B cell (primary cell): ENCODE results near the gene UBE2M. TPM values are rescaled to one million over a fixed set of nuclear protein-coding genes. Genes with fewer than 3 reads are reported as not detected.
A peak's percentile ranks its signal among the peaks of the same experiment; 100 is the strongest.

Source experiments
- ATAC-seq: fragments of 200-7000 bp; cut with Tn5 transposase; one replicate; pipeline ENCODE4 v1.10.0; 2021; ENCODE audit warnings: low read depth, mild to moderate bottlenecking, moderate number of reproducible peaks, moderate library complexity
- CTCF ChIA-PET: fragments of 350-600 bp; sonication (Branson Sonifier 250); formaldehyde crosslinking; loops from one replicate; lab custom pipeline; 2021; ENCODE audit warnings: antibody characterized with exemption, inconsistent platforms; lab: Charles Lee
- POLR2A ChIA-PET: fragments of 350-600 bp; sonication (Branson Sonifier 250); formaldehyde crosslinking; loops from one replicate; lab custom pipeline; 2021; ENCODE audit warnings: antibody characterized with exemption; lab: Charles Lee
- DNase-seq: peaks from one replicate; pipeline ENCODE4 v3.0.0; 2013
- H2AFZ ChIP-seq: 2 replicates; pipeline ENCODE4 v1.6.1; 2012; ENCODE audit warnings: mild to moderate bottlenecking, low read depth, low read length; ENCODE audit not compliant: insufficient read depth, poor library complexity, severe bottlenecking
- H3K27ac ChIP-seq, 2 donors: 1 replicate in 1 of 2; 2 replicates in 1 of 2; pipeline ENCODE4 v1.5.1; 2012 to 2013; ENCODE audit warnings: low read length in 2 of 2, mild to moderate bottlenecking in 2 of 2, moderate library complexity in 1 of 2
- H3K27me3 ChIP-seq, 4 experiments: fragments of 200-600 bp in 1 of 4; sonication (generic) in 1 of 4; replicated peaks in 1 of 4; 1 replicate in 2 of 4; 2 replicates in 2 of 4; pipeline versions ENCODE4 v1.6.1 to v1.7.0; 2013 to 2016; ENCODE audit warnings: low read length in 3 of 4, mild to moderate bottlenecking in 2 of 4, mixed read lengths in 1 of 4, moderate library complexity in 1 of 4; ENCODE audit not compliant: insufficient read depth in 4 of 4, control insufficient read depth in 3 of 4; ENCODE audit errors: control extremely low read depth in 1 of 4
- H3K36me3 ChIP-seq, 2 experiments: replicated peaks in 1 of 2; 1 replicate in 1 of 2; 2 replicates in 1 of 2; pipeline versions ENCODE4 v1.6.1 to v1.7.1; 2013; ENCODE audit warnings: low read length in 1 of 2; ENCODE audit not compliant: insufficient read depth in 2 of 2, control insufficient read depth in 1 of 2; ENCODE audit errors: control extremely low read depth in 1 of 2, extremely low read depth in 1 of 2
- H3K4me1 ChIP-seq, 2 donors: fragments of 200-600 bp in 1 of 2; sonication (generic) in 1 of 2; 1 replicate in 1 of 2; 2 replicates in 1 of 2; pipeline versions ENCODE4 v1.5.1 to v1.6.1; 2013 to 2017; ENCODE audit warnings: low read length in 2 of 2; ENCODE audit not compliant: control insufficient read depth in 2 of 2, insufficient read depth in 2 of 2
- H3K4me2 ChIP-seq: replicated peaks from 2 replicates; pipeline ENCODE3; 2012; ENCODE audit warnings: mild to moderate bottlenecking, low read depth, low read length; ENCODE audit not compliant: poor library complexity, severe bottlenecking
- H3K4me3 ChIP-seq, 5 experiments: fragments of 200-600 bp in 1 of 5; sonication (generic) in 1 of 5; 1 replicate in 3 of 5; 2 replicates in 2 of 5; pipeline versions ENCODE4 v1.5.1 to v1.7.0; 2011 to 2016; ENCODE audit warnings: low read length in 4 of 5, mild to moderate bottlenecking in 4 of 5, low read depth in 2 of 5, control low read depth in 1 of 5, moderate library complexity in 1 of 5; ENCODE audit not compliant: insufficient read depth in 1 of 5; ENCODE audit errors: control extremely low read depth in 1 of 5, extremely low read depth in 1 of 5
- H3K79me2 ChIP-seq: fragments of 200-600 bp; sonication (generic); one replicate; pipeline ENCODE4 v1.6.0; 2016; ENCODE audit warnings: low read length; ENCODE audit not compliant: control insufficient read depth, insufficient read depth
- H3K9ac ChIP-seq: fragments of 200-600 bp; sonication (generic); 2 replicates; pipeline ENCODE4 v1.6.1; 2017; ENCODE audit warnings: mild to moderate bottlenecking, low read length, moderate library complexity
- H3K9me3 ChIP-seq, 3 donors: one replicate each; pipeline versions ENCODE4 v1.6.1 to v1.7.1; 2013; ENCODE audit warnings: low read length in 2 of 3; ENCODE audit not compliant: control insufficient read depth in 2 of 3, insufficient read depth in 1 of 3; ENCODE audit errors: control extremely low read depth in 1 of 3
- H4K20me1 ChIP-seq: 2 replicates; pipeline ENCODE4 v1.6.0; 2012; ENCODE audit warnings: mild to moderate bottlenecking, low read length; ENCODE audit not compliant: insufficient read depth, control insufficient read depth, poor library complexity, severe bottlenecking
- H3K27ac Mint-ChIP-seq: one replicate; pipeline ENCODE4 v1.8.0; 2021; ENCODE audit warnings: mixed read lengths
- H3K27me3 Mint-ChIP-seq: one replicate; pipeline ENCODE4 v1.8.0; 2021; ENCODE audit warnings: mixed read lengths
- H3K4me1 Mint-ChIP-seq: one replicate; pipeline ENCODE4 v1.8.0; 2021; ENCODE audit warnings: mixed read lengths
- H3K4me3 Mint-ChIP-seq: one replicate; pipeline ENCODE4 v1.8.0; 2021; ENCODE audit warnings: mixed read lengths
- H3K9me3 Mint-ChIP-seq: one replicate; pipeline ENCODE4 v1.8.0; 2022; ENCODE audit warnings: mixed read lengths; ENCODE audit not compliant: insufficient read depth
- EZH2 ChIP-seq: IDR thresholded peaks from 2 replicates; pipeline ENCODE4 v1.6.1; 2012; ENCODE audit warnings: borderline replicate concordance, low read depth, mild to moderate bottlenecking, moderate library complexity, low read length; ENCODE audit not compliant: insufficient read depth, poor library complexity, severe bottlenecking
- WGBS: methylation state at CpG from one replicate; pipeline ENCODE4 v1.1.5; 2013; ENCODE audit warnings: missing lambda C conversion rate; ENCODE audit not compliant: insufficient coverage; 5-methylcytosine and 5-hydroxymethylcytosine counted together
- intact Hi-C: fragments of 100-400 bp; cut with micrococcal nuclease; formaldehyde crosslinking; loops from one replicate; pipeline ENCODE4 v1.10.0; 2022
- polyA plus RNA-seq: library from polyadenylated mRNA; depleted of rRNA; stranded (reverse); fragments of >200 nt; gene quantifications from 2 replicates; pipeline ENCODE4 v1.2.3, GENCODE V29; 2012
- total RNA-seq, 2 donors: library from RNA; stranded (reverse); fragments of 120-200 nt in 1 of 2; gene quantifications; 1 replicate in 1 of 2; 2 replicates in 1 of 2; pipeline versions ENCODE4 v1.2.3 to v1.2.4, GENCODE V29; 2013 to 2022
- TF ChIP-seq, protein P1 (sequence below): fragments of 200-600 bp; IDR thresholded peaks from one replicate; pipeline ENCODE4 v1.8.0; 2022; ENCODE audit warnings: antibody characterized with exemption, mild to moderate bottlenecking

UBE2M gene
- total and polyA plus RNA-seq, 2 donors (not counting 1 experiment from before 2014, with no cell fraction given) = 62.5 to 66.1 TPM

DNA sequence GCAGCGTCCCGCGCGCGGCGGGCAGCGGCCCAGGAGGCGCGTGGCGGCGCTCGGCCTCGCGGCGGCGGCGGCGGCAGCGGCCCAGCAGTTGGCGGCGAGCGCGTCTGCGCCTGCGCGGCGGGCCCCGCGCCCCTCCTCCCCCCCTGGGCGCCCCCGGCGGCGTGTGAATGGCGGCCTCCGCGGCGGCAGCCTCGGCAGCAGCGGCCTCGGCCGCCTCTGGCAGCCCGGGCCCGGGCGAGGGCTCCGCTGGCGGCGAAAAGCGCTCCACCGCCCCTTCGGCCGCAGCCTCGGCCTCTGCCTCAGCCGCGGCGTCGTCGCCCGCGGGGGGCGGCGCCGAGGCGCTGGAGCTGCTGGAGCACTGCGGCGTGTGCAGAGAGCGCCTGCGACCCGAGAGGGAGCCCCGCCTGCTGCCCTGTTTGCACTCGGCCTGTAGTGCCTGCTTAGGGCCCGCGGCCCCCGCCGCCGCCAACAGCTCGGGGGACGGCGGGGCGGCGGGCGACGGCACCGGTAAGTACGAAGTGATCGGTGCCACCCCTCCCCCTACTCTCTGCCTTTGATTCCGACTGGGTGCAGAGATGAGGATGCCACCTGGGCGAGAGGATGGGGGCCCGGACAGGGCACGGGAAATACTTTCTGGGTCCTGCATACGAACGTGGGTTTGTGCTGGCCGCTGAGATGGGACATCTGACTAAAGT, 13.7 kb downstream of the UBE2M start:
- no peak for DNase-seq
- peak; percentile 46 for ATAC-seq
- no peaks in the 10 kb centered on the region for H3K9me3 Mint-ChIP-seq
- peaks cover 9% of the 10 kb centered on the region for H3K27me3 Mint-ChIP-seq
- peak overlapping the region; percentile 90 for H3K27ac Mint-ChIP-seq
- peak overlapping the region; percentile 71 for H3K9ac ChIP-seq
- H3K9me3 ChIP-seq = no peaks in the 10 kb centered on the region
- POLR2A ChIA-PET = interaction anchor here (1.0 to 3.4 kb wide), 7 partner anchors 10 to 182 kb away, joined by 3 to 30 read pairs (median 5); partner anchors contain the start of genes CHMP2A, MZF1, ZBTB45 and ZNF497
- WGBS = under 1% methylated on average over 91 of the region's 92 CpGs
- peak overlapping the region; percentile 96 for H3K4me2 ChIP-seq
- no peak overlapping the region for H2AFZ ChIP-seq
- peaks cover 27% of the 10 kb centered on the region for H3K4me1 Mint-ChIP-seq
- TF ChIP-seq EZH2 = no peak
- TF ChIP-seq, protein P1, sequence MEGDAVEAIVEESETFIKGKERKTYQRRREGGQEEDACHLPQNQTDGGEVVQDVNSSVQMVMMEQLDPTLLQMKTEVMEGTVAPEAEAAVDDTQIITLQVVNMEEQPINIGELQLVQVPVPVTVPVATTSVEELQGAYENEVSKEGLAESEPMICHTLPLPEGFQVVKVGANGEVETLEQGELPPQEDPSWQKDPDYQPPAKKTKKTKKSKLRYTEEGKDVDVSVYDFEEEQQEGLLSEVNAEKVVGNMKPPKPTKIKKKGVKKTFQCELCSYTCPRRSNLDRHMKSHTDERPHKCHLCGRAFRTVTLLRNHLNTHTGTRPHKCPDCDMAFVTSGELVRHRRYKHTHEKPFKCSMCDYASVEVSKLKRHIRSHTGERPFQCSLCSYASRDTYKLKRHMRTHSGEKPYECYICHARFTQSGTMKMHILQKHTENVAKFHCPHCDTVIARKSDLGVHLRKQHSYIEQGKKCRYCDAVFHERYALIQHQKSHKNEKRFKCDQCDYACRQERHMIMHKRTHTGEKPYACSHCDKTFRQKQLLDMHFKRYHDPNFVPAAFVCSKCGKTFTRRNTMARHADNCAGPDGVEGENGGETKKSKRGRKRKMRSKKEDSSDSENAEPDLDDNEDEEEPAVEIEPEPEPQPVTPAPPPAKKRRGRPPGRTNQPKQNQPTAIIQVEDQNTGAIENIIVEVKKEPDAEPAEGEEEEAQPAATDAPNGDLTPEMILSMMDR = no peak
- peak overlapping the region; percentile 97 for H3K4me3 Mint-ChIP-seq
- intact Hi-C loops = loop anchor here (1.0 to 2.0 kb wide), 8 partner anchors 11 to 239 kb away; partner anchors contain the start of genes CHMP2A, ERVK3-1, MZF1 and ZNF324
- H4K20me1 ChIP-seq = peaks cover 51% of the 10 kb centered on the region
- peak overlapping the region; percentile 96 for H3K27ac ChIP-seq
- H3K4me3 ChIP-seq = peak overlapping the region; percentile 65 to 86 (median 70)
- H3K4me1 ChIP-seq = peaks cover 17 to 31% of the 10 kb centered on the region in 2 donors
- CTCF ChIA-PET = interaction anchor here (2.8 to 3.1 kb wide), 2 partner anchors 9 to 25 kb away, joined by 13 to 24 read pairs; partner anchors contain the start of genes CHMP2A and ZBTB45
- peaks cover 0 to 7% (median 0%) of the 10 kb centered on the region in 4 experiments for H3K27me3 ChIP-seq
- H3K79me2 ChIP-seq = peaks cover 49% of the 10 kb centered on the region
- peaks cover 0 to 41% of the 10 kb centered on the region in 2 experiments for H3K36me3 ChIP-seq
